Measurements from ENCODE around the gene SF3B2.

SF3B2 gene

DNA sequence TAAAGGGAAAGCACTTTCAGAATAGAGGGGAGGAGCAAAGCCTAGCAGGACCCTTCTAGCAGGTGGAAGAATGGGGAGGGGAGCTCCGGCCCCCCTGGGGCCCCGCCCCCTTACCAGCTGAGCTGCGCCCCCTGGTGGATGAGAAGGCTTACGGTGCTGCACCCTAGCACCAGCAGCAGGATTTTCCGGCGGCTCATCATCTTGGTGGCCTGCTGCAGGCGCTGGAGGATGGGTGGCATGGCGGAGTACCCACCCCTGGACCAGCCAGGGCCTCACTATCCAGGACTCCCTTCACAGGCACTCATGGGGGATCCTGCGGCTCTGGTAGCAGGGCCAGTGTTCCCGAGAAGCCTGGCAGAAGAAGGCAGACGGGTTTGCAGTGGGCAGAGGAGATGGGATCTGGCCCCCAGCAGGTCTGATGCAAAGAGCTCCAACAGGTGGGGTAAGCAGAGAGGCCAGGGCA is 7.0 kb upstream of the SF3B2 start:
- peak; percentile 20 for DNase-seq (ENCODE audit: low read depth)
- no peak overlapping the region for H3K4me3 ChIP-seq (ENCODE audit: low read depth, low read length)

DNA sequence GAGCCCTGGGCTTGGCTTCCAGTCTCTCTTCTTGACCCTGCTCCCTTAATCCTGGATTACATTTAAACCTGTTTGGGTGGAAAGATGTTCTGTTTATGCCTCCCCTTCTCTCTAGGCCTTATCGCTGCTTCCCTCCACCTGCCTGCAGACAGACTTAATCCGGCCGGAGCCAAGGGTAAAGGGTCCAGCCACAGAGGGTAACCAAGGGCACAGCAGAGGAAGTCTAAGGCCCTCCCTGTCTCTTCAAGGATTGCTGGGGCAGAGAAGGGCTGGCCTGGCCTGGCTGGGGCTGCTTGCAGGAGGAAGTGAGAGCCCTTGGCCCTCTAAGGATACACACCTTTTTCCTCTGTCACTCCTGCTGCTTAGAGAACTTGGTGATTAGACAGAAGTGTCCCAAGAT is 5.3 kb upstream of the SF3B2 start:
- H3K4me3 ChIP-seq (ENCODE audit: low read depth, low read length) = no peak overlapping the region
- DNase-seq (ENCODE audit: low read depth) = no peak

DNA sequence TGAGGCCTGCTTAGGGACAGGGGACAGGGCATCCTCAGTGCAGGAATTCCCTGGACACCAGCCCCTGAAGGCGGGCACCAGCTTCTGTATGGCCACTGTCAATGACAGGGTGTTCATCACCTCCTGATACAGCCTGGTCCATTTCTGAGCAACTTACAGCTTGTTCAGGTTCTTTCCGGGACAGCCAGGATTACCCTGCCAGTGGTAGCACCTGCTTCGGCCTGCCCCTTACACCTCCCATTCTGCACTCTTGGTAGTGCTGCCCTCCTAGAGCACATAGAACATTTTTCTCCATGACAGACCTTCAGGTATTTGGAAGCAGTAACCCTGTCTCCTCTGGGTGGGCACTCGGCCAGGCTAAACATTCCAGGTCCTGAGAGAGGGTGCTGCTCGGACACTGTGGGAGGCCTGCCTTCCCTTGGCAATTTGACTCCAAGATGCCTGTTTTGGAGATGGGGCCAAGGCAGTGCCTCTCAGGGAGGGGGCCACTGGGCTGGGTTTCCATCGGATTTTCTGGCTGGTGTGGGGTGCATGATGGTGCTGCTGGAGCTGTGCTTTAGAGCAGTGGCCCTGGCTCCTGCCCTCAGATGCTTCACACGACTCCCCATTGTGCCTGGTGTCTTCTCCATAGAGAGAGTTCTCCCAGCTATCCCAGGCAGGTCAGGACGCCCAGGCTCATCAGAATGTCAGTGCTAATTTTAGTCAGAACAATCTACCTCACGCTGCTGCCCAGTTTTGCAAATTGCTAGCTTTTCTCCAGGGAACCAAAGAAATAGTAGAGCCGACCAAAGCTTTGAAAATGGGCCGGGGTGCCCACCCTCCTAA is 4.4 kb upstream of the SF3B2 start:
- H3K4me3 ChIP-seq (ENCODE audit: low read depth, low read length) = no peak overlapping the region
- DNase-seq (ENCODE audit: low read depth) = no peak

- peak within 1 kb of the TSS; percentile 23 for H3K4me3 ChIP-seq (ENCODE audit: low read depth, low read length)
- DNase-seq (ENCODE audit: low read depth) = no peak
Observed at GRCh38 chr11:66048547-66049323, 3.4 kb upstream of the SF3B2 start, which contains the start of gene GAL3ST3. TSS of gene GAL3ST3 (minus strand) at chr11:66049161. CDS start at chr11:66045415, 3,746 bp downstream.

- H3K4me3 ChIP-seq (ENCODE audit: low read depth, low read length) = no peak overlapping the region
- DNase-seq (ENCODE audit: low read depth) = no peak
Observed at GRCh38 chr11:66050581-66051231, 1.5 kb upstream of the SF3B2 start.

- no peak for DNase-seq (ENCODE audit: low read depth)
- H3K4me3 ChIP-seq (ENCODE audit: low read depth, low read length) = peak overlapping the region; percentile 97
Observed at GRCh38 chr11:66051371-66051765, 796 bp upstream of the SF3B2 start.

DNA sequence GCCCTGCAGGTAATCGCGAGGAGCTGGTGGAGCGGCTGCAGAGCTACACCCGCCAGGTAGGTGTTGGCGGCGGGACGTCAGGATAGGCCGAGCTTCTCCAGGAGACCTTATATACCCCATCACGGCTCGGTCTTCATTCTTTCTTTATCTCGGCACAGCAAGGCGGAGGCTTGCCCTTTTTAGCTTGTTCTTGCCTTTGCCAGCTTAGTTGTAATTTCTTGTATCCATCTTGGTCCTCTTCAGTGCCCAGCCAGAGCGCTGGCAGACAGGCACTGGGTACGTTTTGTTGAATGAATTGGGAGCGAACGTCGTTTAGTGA is 459 bp downstream of the SF3B2 start:
- peak overlapping the region; percentile 97 for H3K4me3 ChIP-seq (ENCODE audit: low read depth, low read length)
- no peak for DNase-seq (ENCODE audit: low read depth)

DNA sequence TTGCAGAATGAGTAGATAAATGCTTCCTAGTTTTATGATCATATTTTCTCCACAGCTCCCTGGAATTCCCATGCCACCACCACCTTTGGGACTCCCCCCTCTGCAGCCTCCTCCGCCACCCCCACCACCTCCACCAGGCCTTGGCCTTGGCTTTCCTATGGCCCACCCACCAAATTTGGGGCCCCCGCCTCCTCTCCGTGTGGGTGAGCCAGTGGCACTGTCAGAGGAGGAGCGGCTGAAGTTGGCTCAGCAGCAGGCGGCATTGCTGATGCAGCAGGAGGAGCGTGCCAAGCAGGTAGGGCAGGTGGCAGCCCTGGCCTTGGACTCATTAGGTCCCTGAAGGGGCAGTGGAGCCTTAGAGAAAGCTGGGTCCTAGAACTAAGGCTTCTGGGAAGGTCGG is 2.9 kb downstream of the SF3B2 start:
- H3K4me3 ChIP-seq (ENCODE audit: low read depth, low read length) = no peak overlapping the region
- no peak for DNase-seq (ENCODE audit: low read depth)

GRCh38 chr11:66056501-66056900 is 4.3 kb downstream of the SF3B2 start:
- no peak overlapping the region for H3K4me3 ChIP-seq (ENCODE audit: low read depth, low read length)
- DNase-seq (ENCODE audit: low read depth) = no peak

- no peak overlapping the region for H3K4me3 ChIP-seq (ENCODE audit: low read depth, low read length)
- DNase-seq (ENCODE audit: low read depth) = no peak
Observed at GRCh38 chr11:66059966-66060680, 8.0 kb downstream of the SF3B2 start.

DNA sequence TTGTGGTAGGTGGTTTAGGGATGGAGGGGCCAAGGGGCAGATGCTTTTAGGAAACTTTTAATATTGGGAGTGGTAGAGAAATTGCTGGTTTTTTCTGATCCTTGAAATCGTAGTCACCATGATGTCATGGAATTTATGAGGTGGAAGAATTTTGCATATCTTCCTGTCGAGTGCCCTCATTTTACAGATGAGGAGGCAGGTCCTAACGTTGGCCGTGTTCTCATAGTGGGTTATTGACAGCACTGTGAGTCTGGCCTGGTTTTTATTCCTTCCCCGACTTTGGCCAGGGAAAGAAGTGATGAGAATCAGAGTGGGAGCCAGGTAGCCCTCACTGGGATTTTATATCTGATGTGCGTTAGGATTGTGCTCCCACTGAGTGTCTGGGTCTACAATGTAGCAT is 9.1 kb downstream of the SF3B2 start:
- no peak for DNase-seq (ENCODE audit: low read depth)

GRCh38 chr11:66062408-66062807 is 10.2 kb downstream of the SF3B2 start:
- no peak for DNase-seq (ENCODE audit: low read depth)
- no peak overlapping the region for H3K4me3 ChIP-seq (ENCODE audit: low read depth, low read length)

More for the DNA sequence above, 9.1 kb downstream of the SF3B2 start:
- H3K4me3 ChIP-seq (ENCODE audit: low read depth, low read length) = no peak overlapping the region

DNA sequence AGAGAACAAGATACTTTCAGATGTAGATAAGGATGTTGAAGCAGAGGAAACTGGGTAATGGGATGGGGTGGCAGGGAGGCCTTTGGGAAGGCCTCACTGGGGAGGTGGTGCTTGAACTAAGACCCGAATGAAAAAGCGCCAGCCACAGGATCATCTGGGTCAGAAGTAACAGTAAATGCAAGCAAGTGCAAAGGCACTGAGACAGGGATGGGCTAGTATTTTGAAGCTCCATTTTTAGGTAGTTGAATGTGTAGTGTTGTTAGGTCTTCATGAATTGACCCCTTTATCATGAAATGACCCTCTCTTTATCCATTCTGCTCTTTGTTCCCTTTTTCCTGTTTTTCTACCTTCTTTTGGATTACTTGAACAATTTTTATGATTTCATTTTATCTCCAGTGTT is 11.7 kb downstream of the SF3B2 start:
- no peak for DNase-seq (ENCODE audit: low read depth)
- H3K4me3 ChIP-seq (ENCODE audit: low read depth, low read length) = no peak overlapping the region

DNA sequence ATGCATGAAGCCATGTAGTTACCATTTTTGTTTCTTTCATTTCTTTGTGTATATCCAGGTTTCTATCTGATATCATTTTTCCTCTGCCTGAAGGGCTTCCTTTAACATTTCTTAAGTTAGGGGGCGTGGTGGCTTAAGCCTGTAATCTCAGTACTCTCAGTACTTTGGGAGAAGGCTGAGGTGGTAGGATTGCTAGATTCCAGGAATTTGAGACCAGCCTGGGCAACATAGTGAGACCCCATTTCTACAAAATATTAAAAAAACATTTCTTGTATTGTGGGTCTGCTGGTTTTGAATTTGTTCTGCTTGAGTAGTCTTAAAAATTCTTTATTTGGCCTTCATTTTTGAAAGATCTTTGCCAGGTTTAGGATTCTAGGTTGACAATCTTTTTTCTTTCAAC is 12.4 kb downstream of the SF3B2 start:
- DNase-seq (ENCODE audit: low read depth) = no peak
- no peak overlapping the region for H3K4me3 ChIP-seq (ENCODE audit: low read depth, low read length)

DNA sequence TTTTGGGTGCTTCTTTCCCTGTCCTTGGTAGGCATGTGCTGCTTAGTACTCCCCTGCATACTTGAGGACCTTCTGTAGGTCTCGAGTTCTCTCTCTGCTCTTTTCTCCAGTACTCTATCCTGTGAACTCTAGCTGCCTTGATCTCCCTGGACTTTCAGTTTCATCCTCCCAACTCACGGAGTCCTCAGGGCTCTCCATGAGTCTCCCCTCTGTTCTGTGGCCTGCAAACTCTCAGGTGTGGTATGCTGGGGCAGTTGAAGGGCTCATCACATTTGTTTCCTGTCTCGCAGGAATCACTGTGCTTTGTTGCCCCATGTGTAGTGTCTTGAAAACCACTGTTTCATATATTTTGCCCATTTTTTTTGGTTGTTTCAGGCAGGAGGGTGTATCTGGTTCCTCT is 14.6 kb downstream of the SF3B2 start:
- no peak overlapping the region for H3K4me3 ChIP-seq (ENCODE audit: low read depth, low read length)
- DNase-seq (ENCODE audit: low read depth) = no peak

GRCh38 chr11:66067640-66068039 is 15.5 kb downstream of the SF3B2 start:
- no peak for DNase-seq (ENCODE audit: low read depth)
- H3K4me3 ChIP-seq (ENCODE audit: low read depth, low read length) = no peak overlapping the region

DNA sequence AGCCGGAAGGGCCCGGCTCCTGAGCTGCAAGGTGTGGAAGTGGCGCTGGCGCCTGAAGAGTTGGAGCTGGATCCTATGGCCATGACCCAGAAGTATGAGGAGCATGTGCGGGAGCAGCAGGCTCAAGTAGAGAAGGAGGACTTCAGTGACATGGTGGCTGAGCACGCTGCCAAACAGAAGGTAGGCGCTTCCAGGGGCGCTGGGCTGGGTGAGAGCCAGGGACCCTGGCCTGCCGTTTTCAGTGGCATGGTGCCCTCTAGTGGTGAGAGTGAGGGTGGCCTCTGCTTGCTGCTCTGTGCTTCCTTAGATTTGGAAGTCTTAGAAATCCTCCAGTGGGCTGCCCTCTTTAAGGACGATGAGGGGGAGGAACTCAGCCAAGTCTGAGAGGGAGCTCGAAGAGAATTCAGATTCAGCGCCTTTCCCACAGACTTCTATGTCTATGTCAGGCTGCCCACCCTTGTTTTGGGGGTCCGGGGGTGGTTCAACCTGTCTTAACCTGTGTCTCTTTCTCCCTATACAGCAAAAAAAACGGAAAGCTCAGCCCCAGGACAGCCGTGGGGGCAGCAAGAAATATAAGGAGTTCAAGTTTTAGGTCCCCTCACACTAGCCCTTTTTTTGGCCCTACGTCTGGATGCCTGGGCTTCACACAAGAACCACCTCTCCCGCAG is 16.1 kb downstream of the SF3B2 start:
- peak; percentile 20 for DNase-seq (ENCODE audit: low read depth)

DNA sequence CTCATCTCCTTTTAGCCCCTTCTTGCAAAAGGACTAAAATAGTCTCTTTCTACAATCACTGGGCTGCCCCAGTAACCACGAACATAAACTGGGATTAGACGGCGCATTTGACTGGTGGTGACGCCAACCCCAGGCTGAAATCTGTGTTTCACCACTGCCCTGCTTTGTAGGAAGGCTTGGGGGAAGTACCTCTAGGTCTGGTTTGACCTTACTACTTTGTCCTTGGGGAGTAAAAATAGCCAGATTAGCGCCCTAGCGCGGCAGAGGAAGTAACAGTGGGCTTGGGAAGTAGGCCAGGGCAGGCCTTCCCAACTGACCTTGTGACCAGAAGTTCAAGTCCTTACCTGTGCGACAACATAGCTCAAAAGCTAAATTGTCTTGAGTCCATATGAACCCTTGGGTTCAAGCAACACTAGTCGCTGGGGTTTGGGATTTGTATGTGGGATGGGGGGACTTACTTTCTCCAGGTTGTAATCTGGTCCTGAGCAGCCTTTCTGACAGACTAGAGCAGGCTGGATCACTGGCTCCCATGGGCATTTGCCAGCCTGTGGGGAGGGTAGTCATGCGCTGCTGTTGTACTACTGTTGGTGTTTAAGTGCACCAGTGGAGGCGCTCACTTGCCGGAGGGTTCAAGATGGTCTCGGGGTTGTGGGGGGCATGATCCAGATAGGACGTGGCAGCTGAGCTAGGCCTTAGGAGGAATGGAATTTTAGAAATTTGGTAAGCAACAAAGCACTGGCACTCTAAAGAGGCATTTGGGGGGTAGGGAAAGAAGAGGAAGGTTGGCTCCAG is 17.0 kb downstream of the SF3B2 start:
- H3K4me3 ChIP-seq (ENCODE audit: low read depth, low read length) = peak overlapping the region; percentile 52
- DNase-seq (ENCODE audit: low read depth) = peak; percentile 17

More for the DNA sequence above, 16.1 kb downstream of the SF3B2 start:
- no peak overlapping the region for H3K4me3 ChIP-seq (ENCODE audit: low read depth, low read length)
